Ammon's horn (tissue), 1 donor: Measurements from ENCODE around the gene GPRC5D.

Source experiments
- DNase-seq: peaks from one replicate; pipeline ENCODE4 v3.0.0-alpha.2; 2016; ENCODE audit warnings: low spot score

The GPRC5D gene

GRCh38 chr12:12979731-12980259 is 27.8 kb upstream of the GPRC5D start:
- peak; percentile 58 for DNase-seq

GRCh38 chr12:12979126-12979525 is 27.2 kb upstream of the GPRC5D start:
- no peak for DNase-seq

- no peak for DNase-seq
Measured at GRCh38 chr12:12977231-12977630, 25.3 kb upstream of the GPRC5D start.

GRCh38 chr12:12976366-12976765 is 24.4 kb upstream of the GPRC5D start:
- peak; percentile 45 for DNase-seq

DNA sequence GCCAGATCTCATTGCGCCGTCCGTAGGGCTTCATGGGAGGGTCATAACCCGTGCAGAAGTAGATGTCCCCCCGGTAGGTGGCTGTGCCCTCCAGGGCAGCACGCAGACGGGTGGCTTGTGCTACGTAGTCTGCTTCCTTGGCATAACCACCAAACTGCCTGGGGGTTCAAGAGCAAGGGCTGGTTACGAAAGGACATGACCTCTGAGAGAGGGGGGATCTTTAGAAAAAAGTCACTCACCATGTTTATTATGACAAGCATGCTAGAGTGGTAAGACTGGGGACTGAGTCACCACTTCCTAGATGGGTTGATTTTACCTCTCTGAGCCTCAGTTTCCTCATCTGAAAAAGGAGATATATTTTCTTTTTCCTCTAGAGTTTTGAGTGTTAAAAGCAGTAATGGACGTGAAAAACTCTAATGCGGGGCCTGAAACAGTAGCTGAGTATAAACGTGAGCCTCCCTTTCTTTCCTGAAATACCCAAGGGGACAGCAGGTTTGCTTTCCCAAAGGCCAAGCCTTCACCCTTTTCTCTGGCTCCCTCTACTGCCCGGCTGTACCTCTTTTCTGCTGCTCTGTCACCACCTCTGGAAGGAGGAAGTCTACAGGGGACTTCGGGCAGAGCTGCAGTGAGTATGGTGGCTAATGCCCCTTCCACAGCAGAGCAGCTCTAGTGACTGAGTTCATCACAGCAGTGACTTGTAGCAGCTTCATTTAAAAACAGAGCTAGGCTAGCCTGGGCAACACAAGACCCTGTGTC is 23.5 kb upstream of the GPRC5D start:
- DNase-seq = peak; percentile 81

DNA sequence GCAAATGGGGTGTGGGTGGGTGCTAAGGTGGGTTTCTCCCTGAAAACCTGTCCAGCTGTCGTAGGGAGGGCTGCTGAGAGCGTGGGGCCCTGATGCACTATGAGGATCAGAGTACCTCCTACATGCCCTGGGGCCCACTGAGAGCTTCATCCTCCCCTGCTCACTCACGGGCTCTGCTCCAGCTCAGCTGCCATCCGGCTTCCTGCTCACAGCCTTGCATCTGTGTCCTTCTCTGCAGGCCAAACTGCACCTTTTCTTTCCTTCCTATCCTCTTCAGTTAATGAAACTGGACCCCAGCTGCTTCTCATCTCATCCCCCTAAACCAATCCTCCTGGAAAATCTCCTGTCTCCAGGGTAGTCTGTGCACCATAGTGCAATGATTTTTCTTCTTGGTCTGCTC is 22.2 kb upstream of the GPRC5D start:
- no peak for DNase-seq

DNA sequence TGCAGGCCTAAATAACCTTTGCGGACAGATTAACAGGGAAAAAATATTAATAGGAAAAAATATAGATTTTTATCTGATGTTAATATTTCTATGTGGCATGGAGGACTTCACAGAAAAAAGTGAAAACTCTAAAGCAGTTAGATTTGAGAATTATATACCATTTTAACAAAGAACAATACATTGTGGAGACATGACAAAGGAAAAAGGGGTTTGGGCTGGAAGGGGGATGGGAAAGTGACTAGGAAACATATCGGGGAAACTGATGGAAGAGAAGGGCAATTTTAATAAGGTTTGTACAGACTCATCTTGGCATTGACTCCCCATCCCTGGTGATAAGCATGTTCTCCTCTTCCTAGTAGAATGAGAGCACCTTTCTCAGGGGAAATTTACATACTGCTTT is 21.0 kb upstream of the GPRC5D start:
- DNase-seq = no peak

DNA sequence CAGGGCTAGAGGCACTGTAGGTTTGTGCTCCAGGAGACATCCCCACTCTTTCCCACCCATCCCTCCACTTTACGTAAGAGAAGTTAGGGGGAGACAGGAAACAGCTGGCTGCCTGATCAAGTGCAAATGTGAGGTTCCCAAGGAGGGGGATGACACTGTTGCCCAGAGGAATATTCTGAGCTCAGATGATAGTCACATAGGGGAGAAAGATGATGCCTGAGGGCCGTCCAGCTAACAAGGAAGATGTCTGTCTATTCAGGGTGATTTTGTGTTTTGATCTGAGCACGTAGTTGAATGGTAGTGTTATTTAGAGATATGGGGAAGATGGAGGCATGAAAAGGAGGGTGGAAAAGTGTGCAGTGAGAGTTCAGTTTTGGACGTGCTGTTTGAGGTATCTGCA is 13.9 kb upstream of the GPRC5D start:
- DNase-seq = no peak

DNA sequence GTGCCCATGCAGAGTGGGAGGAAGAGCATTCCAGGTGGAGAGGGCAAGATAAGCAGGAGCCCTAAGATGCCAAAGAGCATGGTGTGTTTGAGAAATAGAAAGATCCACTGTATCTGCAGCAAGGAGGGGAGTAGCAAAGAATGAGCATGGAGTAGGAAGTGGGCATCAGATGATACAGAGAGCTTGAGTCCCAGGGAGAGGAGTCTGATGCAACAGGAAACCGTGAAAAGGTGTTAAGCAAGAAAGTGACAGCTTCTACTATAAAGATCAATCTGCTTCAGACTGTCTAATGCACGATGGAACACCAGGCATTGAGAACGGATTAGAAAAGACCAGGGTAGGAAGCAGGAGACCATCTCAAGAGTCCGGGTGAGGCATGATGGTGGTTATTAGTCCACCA is 12.3 kb upstream of the GPRC5D start:
- DNase-seq = no peak

DNA sequence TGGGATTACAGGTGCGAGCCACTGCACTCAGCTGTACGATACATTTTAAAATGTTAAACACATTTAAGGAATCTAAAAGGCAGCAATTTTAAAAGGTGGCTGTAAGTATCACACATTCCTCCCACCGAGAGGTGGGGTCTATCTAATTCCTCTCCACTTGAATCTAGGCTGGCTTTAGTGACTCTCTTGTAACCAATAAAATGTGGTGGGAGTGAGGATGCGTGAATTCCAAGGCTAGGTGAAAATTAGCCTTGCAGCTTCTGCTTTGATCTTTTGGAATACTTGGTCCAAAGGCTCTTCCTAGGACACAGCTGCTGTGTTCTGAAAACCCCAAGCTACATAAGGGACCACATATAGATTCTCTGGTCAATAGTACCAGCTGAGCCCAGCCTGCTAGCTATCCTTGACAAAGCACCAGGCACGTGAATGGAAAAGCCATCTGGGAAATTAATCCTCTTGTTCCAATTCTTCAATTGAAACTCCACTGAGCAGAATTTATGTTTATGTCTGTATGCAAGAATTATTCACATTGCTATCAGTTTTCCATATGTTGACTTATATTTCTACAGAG is 8.8 kb upstream of the GPRC5D start:
- DNase-seq = no peak

- no peak for DNase-seq
Measured at GRCh38 chr12:12958886-12959285, 6.9 kb upstream of the GPRC5D start.

DNA sequence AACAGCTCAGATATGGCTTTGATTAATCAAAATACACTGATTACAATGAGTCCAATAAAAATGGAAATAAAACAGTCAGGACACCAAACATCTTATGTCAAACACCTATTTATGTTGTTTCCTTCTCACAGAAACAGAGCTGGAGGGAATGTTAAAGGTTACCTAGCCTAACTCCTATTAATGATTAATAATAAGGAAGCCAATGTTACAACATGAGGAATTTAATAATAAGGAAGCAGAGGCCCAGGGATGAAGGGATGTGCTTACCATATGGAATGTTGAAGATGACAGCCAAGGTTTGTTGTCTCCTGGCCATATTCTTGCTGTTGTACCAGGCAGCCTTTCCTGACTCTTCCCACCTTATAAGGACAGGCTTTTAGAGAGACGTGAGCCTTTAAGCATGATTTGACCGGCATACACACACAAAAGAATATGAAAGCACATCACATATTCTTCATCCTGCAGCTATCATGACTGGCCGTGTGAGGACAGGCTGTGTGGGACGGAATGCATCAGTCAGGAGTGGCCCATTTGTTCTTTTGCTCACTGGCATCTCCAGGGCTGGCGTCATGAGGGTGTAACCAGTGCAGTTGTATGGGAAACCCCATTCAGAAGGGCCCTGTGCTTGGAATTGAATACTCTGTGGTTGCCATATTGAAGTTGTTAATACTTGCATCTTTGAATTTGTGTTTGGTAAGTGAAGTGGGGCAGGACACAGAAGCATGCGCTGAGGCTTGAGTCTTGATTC is 3.1 kb upstream of the GPRC5D start:
- DNase-seq = no peak

DNA sequence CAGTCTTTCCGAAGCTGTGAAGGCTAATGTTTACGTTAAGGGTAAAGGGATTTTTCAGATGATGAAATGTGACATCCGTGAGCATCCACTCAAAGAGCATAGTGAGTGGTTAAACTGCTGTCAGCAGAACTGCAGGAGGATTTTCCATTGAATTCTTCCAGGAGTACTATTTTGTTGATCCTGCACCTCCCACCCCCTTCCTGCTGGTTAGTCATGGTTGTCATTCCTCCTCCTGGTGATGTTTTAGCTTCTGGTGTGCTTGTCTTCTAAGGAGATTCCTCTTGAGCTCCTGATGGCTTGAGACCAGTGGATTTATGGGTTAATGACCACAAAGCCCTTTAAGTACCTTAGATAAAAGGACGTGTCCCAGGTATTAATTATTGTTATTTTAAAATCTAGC is 2.4 kb upstream of the GPRC5D start:
- DNase-seq = no peak

GRCh38 chr12:12951504-12951903 is 466 bp downstream of the GPRC5D start:
- DNase-seq = no peak

GRCh38 chr12:12947902-12948301 is 4.1 kb downstream of the GPRC5D start:
- no peak for DNase-seq

DNA sequence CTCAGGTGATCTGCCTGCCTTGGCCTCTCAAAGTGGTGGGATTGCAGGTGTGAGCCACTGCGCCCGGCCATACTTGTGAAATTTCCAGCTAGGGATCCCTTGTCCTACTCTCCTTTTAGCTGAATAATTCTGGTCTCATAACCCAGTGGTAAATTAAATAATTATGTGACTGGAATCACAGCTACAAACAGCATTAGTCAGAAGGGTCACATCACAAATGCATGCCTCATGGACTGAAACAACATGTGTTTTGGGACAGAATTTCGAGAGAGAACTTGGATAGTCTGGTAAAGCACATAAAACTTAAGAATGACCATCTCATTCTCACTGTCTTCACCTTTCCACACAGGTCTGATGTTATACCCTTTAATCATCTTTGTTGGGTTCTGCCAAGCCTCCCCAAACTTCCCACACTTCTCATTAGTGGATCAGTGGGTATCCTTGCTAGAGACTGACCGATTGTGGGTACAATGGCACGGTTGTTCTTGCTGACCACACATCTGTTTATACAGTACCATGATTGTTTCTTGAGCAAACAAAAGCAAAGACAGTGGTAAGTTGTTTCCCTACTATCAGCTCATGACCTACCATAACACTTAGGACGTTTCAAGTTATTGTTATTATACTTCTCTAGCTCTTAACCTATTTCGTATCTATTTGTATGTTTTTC is 5.1 kb downstream of the GPRC5D start:
- DNase-seq = peak; percentile 94

DNA sequence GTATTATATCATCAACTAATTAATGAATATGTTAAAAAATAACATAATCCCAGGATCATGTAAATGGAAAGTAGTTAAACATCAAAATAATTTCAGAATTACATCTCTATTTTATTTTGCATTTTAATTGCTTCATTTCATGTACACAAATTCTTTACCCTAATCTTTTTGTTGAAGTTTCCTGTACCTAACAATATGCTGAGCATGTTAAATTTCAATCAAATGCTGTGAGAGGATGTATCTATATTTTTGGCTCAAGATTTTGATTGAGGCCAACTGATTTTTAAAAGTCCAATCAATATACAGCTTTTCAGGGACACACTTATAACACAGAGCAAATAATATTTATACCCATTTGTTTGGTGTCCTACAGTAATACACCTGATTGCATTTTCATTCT is 6.4 kb downstream of the GPRC5D start:
- DNase-seq = no peak

GRCh38 chr12:12943586-12944260 is 8.2 kb downstream of the GPRC5D start:
- no peak for DNase-seq

DNA sequence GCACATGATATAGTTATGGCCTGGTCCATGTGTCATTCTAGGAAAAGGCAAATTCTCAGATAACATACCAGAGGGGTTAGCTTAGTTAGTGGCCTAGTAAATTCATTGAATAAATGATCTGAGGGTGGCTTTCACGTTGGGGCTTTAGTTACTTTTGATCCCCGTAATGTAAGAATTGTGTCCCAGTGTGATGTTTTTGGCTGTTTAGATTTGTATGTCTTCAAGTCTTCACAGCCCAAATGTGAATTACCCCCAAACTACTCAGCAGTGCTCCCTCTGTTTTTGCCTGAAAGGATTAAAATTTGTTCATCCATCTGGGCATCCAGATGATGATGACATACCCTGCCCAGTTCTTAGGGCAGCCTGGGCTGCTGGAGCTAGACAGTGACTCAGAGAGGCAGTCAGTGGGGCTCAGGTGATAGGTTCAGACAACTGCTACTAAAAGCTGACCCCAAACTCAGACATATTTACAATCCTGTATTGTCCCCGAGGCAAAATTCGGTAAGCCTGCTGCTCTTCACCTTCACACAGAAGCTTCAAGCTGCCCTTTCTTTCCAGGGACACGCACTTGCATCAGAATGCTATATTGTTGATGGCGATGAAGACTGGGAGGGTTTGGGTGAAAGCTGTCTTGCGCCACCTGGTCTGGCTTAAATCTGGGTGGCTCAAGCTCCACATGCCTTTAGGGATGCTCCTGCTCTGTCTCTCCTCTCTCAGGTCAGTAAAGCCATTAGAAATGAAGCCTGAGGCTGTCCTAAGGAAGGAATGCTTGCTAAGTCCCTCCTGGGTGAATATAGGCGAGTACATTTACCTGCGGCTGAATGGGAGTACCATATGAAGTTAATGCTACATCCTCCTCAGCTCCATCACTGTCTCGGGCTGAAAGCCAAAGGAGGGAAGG is 10.3 kb downstream of the GPRC5D start:
- no peak for DNase-seq

GRCh38 chr12:12939888-12940287 is 12.1 kb downstream of the GPRC5D start:
- DNase-seq = no peak

GRCh38 chr12:12938541-12938940 is 13.4 kb downstream of the GPRC5D start:
- no peak for DNase-seq
